ENCODE data around the gene ANKRD44. TPM values are rescaled to one million over a fixed set of nuclear protein-coding genes. Genes with fewer than 3 reads are reported as not detected.

The ANKRD44 gene
- total RNA-seq, 1 donor from 2014 or later: 4.0 TPM

DNA sequence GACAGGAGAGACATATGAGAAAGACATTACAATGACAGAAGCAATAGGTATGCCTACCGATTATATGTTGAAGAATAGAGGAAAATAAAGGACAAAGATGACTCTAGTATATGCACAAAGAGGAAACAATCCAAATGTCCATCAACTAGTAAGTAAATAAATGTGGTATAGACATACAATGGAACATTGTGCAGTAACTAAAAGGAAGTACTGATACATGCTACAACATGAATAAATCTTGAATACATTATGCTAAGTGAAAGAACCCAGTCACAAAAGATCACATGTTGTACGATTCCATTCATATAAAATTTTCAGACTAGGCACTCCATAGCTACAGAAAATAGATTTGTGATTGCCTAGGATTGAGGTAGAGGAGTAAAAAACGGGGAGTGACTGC, 355.5 kb downstream of the ANKRD44 start:
- Mint-ChIP-seq H3K27ac (peak overlapping the region; percentile 92), H3K4me3 (ENCODE audit: low read depth) (peak overlapping the region; percentile 25), H3K4me1 (ENCODE audit: low read depth) (peaks cover 42% of the 10 kb centered on the region), H3K9me3 (ENCODE audit: low read depth) (peaks cover 4% of the 10 kb centered on the region), H3K27me3 (no peaks in the 10 kb centered on the region), H3K36me3 (ENCODE audit: insufficient read depth) (peaks cover 1% of the 10 kb centered on the region)
- DNase-seq (ENCODE audit: low spot score, unreplicated experiment): no peak
- TF ChIP-seq, protein P1, sequence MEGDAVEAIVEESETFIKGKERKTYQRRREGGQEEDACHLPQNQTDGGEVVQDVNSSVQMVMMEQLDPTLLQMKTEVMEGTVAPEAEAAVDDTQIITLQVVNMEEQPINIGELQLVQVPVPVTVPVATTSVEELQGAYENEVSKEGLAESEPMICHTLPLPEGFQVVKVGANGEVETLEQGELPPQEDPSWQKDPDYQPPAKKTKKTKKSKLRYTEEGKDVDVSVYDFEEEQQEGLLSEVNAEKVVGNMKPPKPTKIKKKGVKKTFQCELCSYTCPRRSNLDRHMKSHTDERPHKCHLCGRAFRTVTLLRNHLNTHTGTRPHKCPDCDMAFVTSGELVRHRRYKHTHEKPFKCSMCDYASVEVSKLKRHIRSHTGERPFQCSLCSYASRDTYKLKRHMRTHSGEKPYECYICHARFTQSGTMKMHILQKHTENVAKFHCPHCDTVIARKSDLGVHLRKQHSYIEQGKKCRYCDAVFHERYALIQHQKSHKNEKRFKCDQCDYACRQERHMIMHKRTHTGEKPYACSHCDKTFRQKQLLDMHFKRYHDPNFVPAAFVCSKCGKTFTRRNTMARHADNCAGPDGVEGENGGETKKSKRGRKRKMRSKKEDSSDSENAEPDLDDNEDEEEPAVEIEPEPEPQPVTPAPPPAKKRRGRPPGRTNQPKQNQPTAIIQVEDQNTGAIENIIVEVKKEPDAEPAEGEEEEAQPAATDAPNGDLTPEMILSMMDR (IDR thresholded peaks at IDR 0.05; ENCODE audit: unreplicated experiment): no peak

GRCh38 chr2:196954001-196954400, 356.6 kb downstream of the ANKRD44 start:
- peaks cover 1% of the 10 kb centered on the region for H3K36me3 Mint-ChIP-seq (ENCODE audit: insufficient read depth)
- H3K4me3 Mint-ChIP-seq (ENCODE audit: low read depth): peak overlapping the region; percentile 25
- peaks cover 4% of the 10 kb centered on the region for H3K9me3 Mint-ChIP-seq (ENCODE audit: low read depth)
- peak overlapping the region; percentile 92 for H3K27ac Mint-ChIP-seq
- no peaks in the 10 kb centered on the region for H3K27me3 Mint-ChIP-seq
- TF ChIP-seq, protein P1 (IDR thresholded peaks at IDR 0.05; ENCODE audit: unreplicated experiment): no peak
- H3K4me1 Mint-ChIP-seq (ENCODE audit: low read depth): peaks cover 37% of the 10 kb centered on the region
- no peak for DNase-seq (ENCODE audit: low spot score, unreplicated experiment)

DNA sequence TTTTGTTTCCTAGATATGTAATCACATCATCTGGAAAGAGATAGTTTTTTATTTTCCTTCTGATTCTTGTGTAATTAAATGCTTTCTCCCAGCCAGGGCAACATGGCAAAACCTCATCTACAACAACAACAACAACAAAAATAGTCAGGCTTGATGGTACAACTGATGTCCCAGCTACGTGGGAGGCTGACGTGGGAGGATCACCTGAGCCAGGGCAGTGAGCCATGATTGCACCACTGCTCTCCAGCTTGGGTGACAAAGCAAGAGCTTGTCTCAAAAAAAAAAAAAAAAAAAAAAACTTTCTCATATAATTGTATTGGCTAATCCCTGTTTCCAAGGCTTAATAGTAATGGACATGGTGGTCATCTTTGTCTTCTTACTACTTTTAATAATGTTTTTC, 357.6 kb downstream of the ANKRD44 start:
- no peaks in the 10 kb centered on the region for H3K27me3 Mint-ChIP-seq
- H3K9me3 Mint-ChIP-seq (ENCODE audit: low read depth): no peaks in the 10 kb centered on the region
- no peaks in the 10 kb centered on the region for H3K36me3 Mint-ChIP-seq (ENCODE audit: insufficient read depth)
- DNase-seq (ENCODE audit: low spot score, unreplicated experiment): no peak
- TF ChIP-seq, protein P1 (IDR thresholded peaks at IDR 0.05; ENCODE audit: unreplicated experiment): no peak
- H3K4me3 Mint-ChIP-seq (ENCODE audit: low read depth): no peak overlapping the region
- H3K27ac Mint-ChIP-seq: no peak overlapping the region
- H3K4me1 Mint-ChIP-seq (ENCODE audit: low read depth): peaks cover 30% of the 10 kb centered on the region

GRCh38 chr2:196951973-196952372, 358.6 kb downstream of the ANKRD44 start:
- no peak overlapping the region for H3K4me3 Mint-ChIP-seq (ENCODE audit: low read depth)
- H3K4me1 Mint-ChIP-seq (ENCODE audit: low read depth): peaks cover 25% of the 10 kb centered on the region
- H3K36me3 Mint-ChIP-seq (ENCODE audit: insufficient read depth): no peaks in the 10 kb centered on the region
- H3K27ac Mint-ChIP-seq: no peak overlapping the region
- no peaks in the 10 kb centered on the region for H3K27me3 Mint-ChIP-seq
- H3K9me3 Mint-ChIP-seq (ENCODE audit: low read depth): no peaks in the 10 kb centered on the region
- TF ChIP-seq, protein P1 (IDR thresholded peaks at IDR 0.05; ENCODE audit: unreplicated experiment): no peak
- DNase-seq (ENCODE audit: low spot score, unreplicated experiment): no peak

DNA sequence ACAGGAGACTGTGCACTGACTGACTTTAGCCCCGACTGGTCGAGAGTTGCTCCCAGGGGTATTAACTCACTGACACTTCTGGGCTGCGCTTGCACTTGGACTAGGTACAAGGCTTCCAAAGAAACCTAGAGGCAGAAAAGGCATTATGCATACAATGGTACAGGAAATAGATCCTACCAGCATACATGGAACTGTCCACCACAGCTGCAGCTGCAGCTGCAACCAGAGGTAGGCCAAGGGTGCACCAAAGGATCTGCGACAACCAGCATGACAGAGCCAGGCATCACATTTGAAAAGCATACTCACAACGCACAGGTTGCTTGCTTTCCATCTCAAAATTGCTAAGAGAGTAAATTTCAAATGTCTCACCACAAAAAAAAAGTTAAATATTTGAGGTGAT, 361.5 kb downstream of the ANKRD44 start:
- Mint-ChIP-seq H3K27ac (no peak overlapping the region), H3K9me3 (ENCODE audit: low read depth) (no peaks in the 10 kb centered on the region), H3K27me3 (no peaks in the 10 kb centered on the region), H3K4me1 (ENCODE audit: low read depth) (peaks cover 9% of the 10 kb centered on the region), H3K36me3 (ENCODE audit: insufficient read depth) (no peaks in the 10 kb centered on the region), H3K4me3 (ENCODE audit: low read depth) (no peak overlapping the region)
- TF ChIP-seq, protein P1 (IDR thresholded peaks at IDR 0.05; ENCODE audit: unreplicated experiment): no peak
- DNase-seq (ENCODE audit: low spot score, unreplicated experiment): no peak
